DND-41 (cell line): Measurements from ENCODE around the gene CHST10.

Experiments
- ATAC-seq: fragments of 200-7000 bp; cut with Tn5 transposase; 3 replicates; pipeline ENCODE4 v1.9.1; 2021; ENCODE audit warnings: low read depth; ENCODE audit not compliant: insufficient read depth
- DNase-seq: peaks from one replicate; pipeline ENCODE4 v3.0.0-alpha.2; 2020
- H2AFZ ChIP-seq: 2 replicates; pipeline ENCODE4 v1.6.0; 2012; ENCODE audit warnings: low read depth, low read length
- H3K27ac ChIP-seq: 2 replicates; pipeline ENCODE4 v1.5.1; 2012; ENCODE audit warnings: low read length, inconsistent platforms
- H3K27me3 ChIP-seq: fragments of 200-600 bp; sonication (generic); 2 replicates; pipeline ENCODE4 v1.6.0; 2012; ENCODE audit warnings: low read length, mild to moderate bottlenecking, inconsistent platforms; ENCODE audit not compliant: insufficient read depth, poor library complexity
- H3K36me3 ChIP-seq: 2 replicates; pipeline ENCODE4 v1.5.1; 2012; ENCODE audit warnings: low read length, inconsistent platforms; ENCODE audit not compliant: insufficient read depth
- H3K4me1 ChIP-seq: 2 replicates; pipeline ENCODE4 v1.5.1; 2012; ENCODE audit warnings: mild to moderate bottlenecking, low read length; ENCODE audit not compliant: insufficient read depth
- H3K4me2 ChIP-seq: 2 replicates; pipeline ENCODE4 v1.6.0; 2012; ENCODE audit warnings: mild to moderate bottlenecking, moderate library complexity, low read length, inconsistent platforms; ENCODE audit not compliant: insufficient read depth
- H3K4me3 ChIP-seq, 2 experiments: fragments of 200-600 bp in 1 of 2; shearing (Covaris generic) in 1 of 2; 2 replicates each; pipeline ENCODE4 v1.5.1; 2012 to 2016; ENCODE audit warnings: inconsistent platforms in 2 of 2, low read length in 2 of 2, mild to moderate bottlenecking in 2 of 2, low read depth in 1 of 2, moderate library complexity in 1 of 2
- H3K79me2 ChIP-seq: 2 replicates; pipeline ENCODE4 v1.6.0; 2012; ENCODE audit warnings: low read length, inconsistent platforms; ENCODE audit not compliant: insufficient read depth
- H3K9ac ChIP-seq: 2 replicates; pipeline ENCODE4 v1.6.0; 2012; ENCODE audit warnings: low read depth, mild to moderate bottlenecking, inconsistent platforms, low read length, moderate library complexity
- H3K9me3 ChIP-seq: 2 replicates; pipeline ENCODE4 v1.5.1; 2012; ENCODE audit warnings: low read length, moderate library complexity, mild to moderate bottlenecking, inconsistent platforms; ENCODE audit not compliant: insufficient read depth, severe bottlenecking
- H4K20me1 ChIP-seq: 2 replicates; pipeline ENCODE4 v1.6.0; 2012; ENCODE audit warnings: low read length; ENCODE audit not compliant: insufficient read depth
- EZH2 ChIP-seq: IDR thresholded peaks from 3 replicates; pipeline ENCODE4 v1.6.1; 2012; ENCODE audit warnings: borderline replicate concordance, low read depth, mild to moderate bottlenecking, moderate library complexity, low read length, inconsistent platforms; ENCODE audit not compliant: severe bottlenecking
- TF ChIP-seq, protein P1 (sequence below): IDR thresholded peaks from 2 replicates; pipeline ENCODE4 v1.5.1; 2012; ENCODE audit warnings: borderline replicate concordance, low read length, moderate library complexity, mild to moderate bottlenecking; ENCODE audit not compliant: poor library complexity, severe bottlenecking; ENCODE audit errors: extremely low read depth

Gene CHST10

DNA sequence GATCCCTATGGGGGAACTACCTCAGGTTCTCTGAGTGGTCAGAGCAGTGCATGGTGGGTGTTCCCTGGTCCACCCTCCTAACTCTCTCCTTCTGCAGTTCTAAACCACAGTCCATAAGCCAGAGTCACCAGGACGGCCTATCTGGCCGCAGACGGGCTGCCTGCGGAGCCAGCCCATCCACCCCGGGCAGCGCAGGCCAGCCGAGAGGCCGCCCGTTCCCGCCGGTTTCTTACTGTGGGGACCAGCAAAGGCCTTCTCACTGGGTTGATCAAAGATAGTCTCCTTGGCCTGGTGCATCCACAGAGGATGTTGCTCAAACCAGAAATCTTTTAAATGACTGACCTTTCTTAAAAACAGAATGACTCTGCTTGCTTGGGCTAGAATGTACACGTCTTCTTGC is 9.6 kb upstream of the CHST10 start:
- no peak for DNase-seq
- Histone ChIP-seq H3K36me3 (no peaks in the 10 kb centered on the region), H4K20me1 (no peaks in the 10 kb centered on the region), H3K27ac (no peak overlapping the region), H3K9ac (no peak overlapping the region), H3K4me2 (no peak overlapping the region), H3K4me1 (no peaks in the 10 kb centered on the region), H3K79me2 (no peaks in the 10 kb centered on the region), H3K9me3 (peaks cover 4% of the 10 kb centered on the region), H3K4me3 (no peak overlapping the region), H3K27me3 (no peaks in the 10 kb centered on the region), H2AFZ (no peak overlapping the region)
- no peak for ATAC-seq
- TF ChIP-seq EZH2: no peak
- TF ChIP-seq, protein P1, sequence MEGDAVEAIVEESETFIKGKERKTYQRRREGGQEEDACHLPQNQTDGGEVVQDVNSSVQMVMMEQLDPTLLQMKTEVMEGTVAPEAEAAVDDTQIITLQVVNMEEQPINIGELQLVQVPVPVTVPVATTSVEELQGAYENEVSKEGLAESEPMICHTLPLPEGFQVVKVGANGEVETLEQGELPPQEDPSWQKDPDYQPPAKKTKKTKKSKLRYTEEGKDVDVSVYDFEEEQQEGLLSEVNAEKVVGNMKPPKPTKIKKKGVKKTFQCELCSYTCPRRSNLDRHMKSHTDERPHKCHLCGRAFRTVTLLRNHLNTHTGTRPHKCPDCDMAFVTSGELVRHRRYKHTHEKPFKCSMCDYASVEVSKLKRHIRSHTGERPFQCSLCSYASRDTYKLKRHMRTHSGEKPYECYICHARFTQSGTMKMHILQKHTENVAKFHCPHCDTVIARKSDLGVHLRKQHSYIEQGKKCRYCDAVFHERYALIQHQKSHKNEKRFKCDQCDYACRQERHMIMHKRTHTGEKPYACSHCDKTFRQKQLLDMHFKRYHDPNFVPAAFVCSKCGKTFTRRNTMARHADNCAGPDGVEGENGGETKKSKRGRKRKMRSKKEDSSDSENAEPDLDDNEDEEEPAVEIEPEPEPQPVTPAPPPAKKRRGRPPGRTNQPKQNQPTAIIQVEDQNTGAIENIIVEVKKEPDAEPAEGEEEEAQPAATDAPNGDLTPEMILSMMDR: no peak

GRCh38 chr2:100426384-100426720 is 8.9 kb upstream of the CHST10 start:
- no peaks in the 10 kb centered on the region for H3K36me3 ChIP-seq
- no peak for DNase-seq
- no peaks in the 10 kb centered on the region for H3K79me2 ChIP-seq
- H3K27me3 ChIP-seq: no peaks in the 10 kb centered on the region
- H3K27ac ChIP-seq: no peak overlapping the region
- H3K4me3 ChIP-seq: no peak overlapping the region
- H3K9me3 ChIP-seq: peaks cover 4% of the 10 kb centered on the region
- H3K4me2 ChIP-seq: no peak overlapping the region
- no peaks in the 10 kb centered on the region for H3K4me1 ChIP-seq
- ATAC-seq: no peak
- no peaks in the 10 kb centered on the region for H4K20me1 ChIP-seq
- no peak overlapping the region for H2AFZ ChIP-seq
- TF ChIP-seq, protein P1: no peak
- no peak for TF ChIP-seq EZH2
- H3K9ac ChIP-seq: no peak overlapping the region

GRCh38 chr2:100425573-100426383 is 8.3 kb upstream of the CHST10 start:
- TF ChIP-seq, protein P1: no peak
- no peak for TF ChIP-seq EZH2
- peaks cover 4% of the 10 kb centered on the region for H3K9me3 ChIP-seq
- H3K36me3 ChIP-seq: no peaks in the 10 kb centered on the region
- H3K27me3 ChIP-seq: no peaks in the 10 kb centered on the region
- DNase-seq: no peak
- H3K79me2 ChIP-seq: no peaks in the 10 kb centered on the region
- H3K27ac ChIP-seq: no peak overlapping the region
- H3K9ac ChIP-seq: no peak overlapping the region
- no peaks in the 10 kb centered on the region for H4K20me1 ChIP-seq
- no peak overlapping the region for H3K4me3 ChIP-seq
- ATAC-seq: no peak
- no peak overlapping the region for H3K4me2 ChIP-seq
- H3K4me1 ChIP-seq: no peaks in the 10 kb centered on the region
- H2AFZ ChIP-seq: no peak overlapping the region

DNA sequence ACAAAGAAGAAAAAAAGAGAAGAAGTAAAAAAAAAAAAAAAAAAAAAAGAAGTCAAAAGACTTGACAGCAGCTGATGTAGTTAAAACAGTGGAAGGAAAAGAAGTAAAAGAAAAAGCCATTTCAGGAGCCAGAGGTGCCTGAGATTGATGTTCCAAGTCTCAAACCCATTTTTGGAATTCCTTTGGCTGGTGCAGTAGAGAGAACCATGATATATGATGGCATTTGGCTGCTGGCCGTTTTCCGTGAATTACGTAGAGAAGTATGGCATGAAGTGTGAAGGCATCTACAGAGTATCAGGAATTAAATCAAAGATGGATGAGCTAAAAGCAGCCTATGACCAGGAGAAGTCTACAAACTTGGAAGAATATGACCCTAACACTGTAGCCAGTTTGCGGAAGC is 7.6 kb upstream of the CHST10 start:
- H2AFZ ChIP-seq: no peak overlapping the region
- no peaks in the 10 kb centered on the region for H3K27me3 ChIP-seq
- DNase-seq (no peak), ATAC-seq (no peak)
- no peak overlapping the region for H3K9ac ChIP-seq
- TF ChIP-seq EZH2: no peak
- TF ChIP-seq, protein P1: no peak
- H3K9me3 ChIP-seq: no peaks in the 10 kb centered on the region
- H4K20me1 ChIP-seq: no peaks in the 10 kb centered on the region
- H3K36me3 ChIP-seq: no peaks in the 10 kb centered on the region
- no peak overlapping the region for H3K4me3 ChIP-seq
- H3K4me1 ChIP-seq: no peaks in the 10 kb centered on the region
- H3K79me2 ChIP-seq: no peaks in the 10 kb centered on the region
- H3K27ac ChIP-seq: no peak overlapping the region
- H3K4me2 ChIP-seq: no peak overlapping the region
